Right lobe of liver (tissue), 4 donors: Measurements from ENCODE around the gene TAF1.

Source experiments
- POLR2A ChIP-seq: fragments of 450-650 bp; IDR thresholded peaks from one replicate; pipeline ENCODE4 v1.6.1; 2017; ENCODE audit warnings: antibody characterized with exemption, mild to moderate bottlenecking
- TF ChIP-seq, protein P1 (sequence below), 4 donors: fragments of 200-600 bp in 3 of 4; fragments of 450-650 bp in 1 of 4; IDR thresholded peaks; one replicate each; pipeline versions ENCODE4 v1.5.1 to v1.8.0; 2016 to 2022; ENCODE audit warnings: antibody characterized with exemption in 4 of 4, mild to moderate bottlenecking in 2 of 4
- donor health status: DM: no; HTN: no; CAD: no.
- donor health status: DM: no; HTN: no; CAD: no.
- donor health status: DM: no; HTN: yes; CAD: no.

DNA sequence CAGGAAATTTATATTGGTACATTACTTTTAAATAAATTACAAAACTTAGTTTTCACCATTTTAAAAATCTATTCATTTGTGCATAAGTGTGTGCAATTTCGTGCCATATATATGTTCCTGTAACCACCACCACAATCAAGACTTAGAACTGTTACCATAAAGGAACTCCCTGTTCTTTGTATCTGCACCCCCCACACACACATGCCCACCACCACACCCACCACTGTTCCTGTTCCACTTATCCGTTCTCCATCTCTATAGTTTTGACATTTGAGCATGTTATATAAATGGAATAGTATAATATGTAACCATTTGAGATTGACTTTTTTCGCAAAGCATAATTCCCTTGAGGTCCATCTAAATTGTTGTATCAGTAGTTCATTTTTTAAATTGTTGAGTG lies 73.7 kb downstream of the TAF1 start:
- TF ChIP-seq, protein P1, sequence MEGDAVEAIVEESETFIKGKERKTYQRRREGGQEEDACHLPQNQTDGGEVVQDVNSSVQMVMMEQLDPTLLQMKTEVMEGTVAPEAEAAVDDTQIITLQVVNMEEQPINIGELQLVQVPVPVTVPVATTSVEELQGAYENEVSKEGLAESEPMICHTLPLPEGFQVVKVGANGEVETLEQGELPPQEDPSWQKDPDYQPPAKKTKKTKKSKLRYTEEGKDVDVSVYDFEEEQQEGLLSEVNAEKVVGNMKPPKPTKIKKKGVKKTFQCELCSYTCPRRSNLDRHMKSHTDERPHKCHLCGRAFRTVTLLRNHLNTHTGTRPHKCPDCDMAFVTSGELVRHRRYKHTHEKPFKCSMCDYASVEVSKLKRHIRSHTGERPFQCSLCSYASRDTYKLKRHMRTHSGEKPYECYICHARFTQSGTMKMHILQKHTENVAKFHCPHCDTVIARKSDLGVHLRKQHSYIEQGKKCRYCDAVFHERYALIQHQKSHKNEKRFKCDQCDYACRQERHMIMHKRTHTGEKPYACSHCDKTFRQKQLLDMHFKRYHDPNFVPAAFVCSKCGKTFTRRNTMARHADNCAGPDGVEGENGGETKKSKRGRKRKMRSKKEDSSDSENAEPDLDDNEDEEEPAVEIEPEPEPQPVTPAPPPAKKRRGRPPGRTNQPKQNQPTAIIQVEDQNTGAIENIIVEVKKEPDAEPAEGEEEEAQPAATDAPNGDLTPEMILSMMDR (IDR thresholded peaks at IDR 0.05) = no peak
- TF ChIP-seq POLR2A = no peak
